ENCODE data around the gene LARP6. TPM values are rescaled to one million over a fixed set of nuclear protein-coding genes. Genes with fewer than 3 reads are reported as not detected.

LARP6 gene
- total and polyA plus RNA-seq, 11 donors, result 18.9 to 73.1 (median 43.6) TPM

DNA sequence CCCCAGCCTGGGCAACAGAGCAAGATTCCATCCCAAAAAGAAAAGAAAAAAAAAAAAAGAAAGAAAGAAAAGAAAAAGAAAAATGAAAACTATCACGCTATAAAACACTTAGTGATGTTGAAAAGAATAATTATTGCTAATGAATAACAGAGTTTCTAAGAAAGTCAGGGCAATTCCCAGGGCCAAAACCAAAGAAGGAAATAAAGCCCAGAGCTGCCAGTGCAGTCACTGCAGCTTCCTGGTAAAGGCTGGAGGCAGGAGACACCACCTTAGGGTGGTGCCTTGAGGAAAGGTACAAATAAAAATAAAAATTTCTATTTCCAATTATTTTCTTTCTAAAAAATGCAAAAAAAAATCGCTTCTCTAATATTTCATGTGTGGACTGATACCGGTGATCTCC is 70.9 kb downstream of the LARP6 start:
- no peak for DNase-seq
- no peaks in the 10 kb centered on the region for H3K36me3 ChIP-seq
- TF ChIP-seq, protein P1, sequence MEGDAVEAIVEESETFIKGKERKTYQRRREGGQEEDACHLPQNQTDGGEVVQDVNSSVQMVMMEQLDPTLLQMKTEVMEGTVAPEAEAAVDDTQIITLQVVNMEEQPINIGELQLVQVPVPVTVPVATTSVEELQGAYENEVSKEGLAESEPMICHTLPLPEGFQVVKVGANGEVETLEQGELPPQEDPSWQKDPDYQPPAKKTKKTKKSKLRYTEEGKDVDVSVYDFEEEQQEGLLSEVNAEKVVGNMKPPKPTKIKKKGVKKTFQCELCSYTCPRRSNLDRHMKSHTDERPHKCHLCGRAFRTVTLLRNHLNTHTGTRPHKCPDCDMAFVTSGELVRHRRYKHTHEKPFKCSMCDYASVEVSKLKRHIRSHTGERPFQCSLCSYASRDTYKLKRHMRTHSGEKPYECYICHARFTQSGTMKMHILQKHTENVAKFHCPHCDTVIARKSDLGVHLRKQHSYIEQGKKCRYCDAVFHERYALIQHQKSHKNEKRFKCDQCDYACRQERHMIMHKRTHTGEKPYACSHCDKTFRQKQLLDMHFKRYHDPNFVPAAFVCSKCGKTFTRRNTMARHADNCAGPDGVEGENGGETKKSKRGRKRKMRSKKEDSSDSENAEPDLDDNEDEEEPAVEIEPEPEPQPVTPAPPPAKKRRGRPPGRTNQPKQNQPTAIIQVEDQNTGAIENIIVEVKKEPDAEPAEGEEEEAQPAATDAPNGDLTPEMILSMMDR (IDR thresholded peaks at IDR 0.05), result no peak
- no peak for TF ChIP-seq POLR2A (IDR thresholded peaks at IDR 0.05)
- intact Hi-C loops (cut with DNase I), result no loop called here
- no peaks in the 10 kb centered on the region for H3K27me3 ChIP-seq
- H3K9me3 ChIP-seq, result no peaks in the 10 kb centered on the region
- H3K4me3 ChIP-seq, result no peak overlapping the region
- ATAC-seq, result no peak
- no peak overlapping the region for H3K27ac ChIP-seq
- 86 to 92% (median 89%) methylated on average over 3 of the region's 3 CpGs for WGBS, 4 donors
- peaks cover 0 to 10% (median 0%) of the 10 kb centered on the region in 12 donors for H3K4me1 ChIP-seq

GRCh38 chr15:70781236-70781635 is 72.7 kb downstream of the LARP6 start:
- ATAC-seq (no peak), DNase-seq (no peak)
- Histone ChIP-seq H3K27me3 (no peaks in the 10 kb centered on the region), H3K36me3 (no peaks in the 10 kb centered on the region), H3K4me1 (peaks cover 0 to 19% (median 0%) of the 10 kb centered on the region in 12 donors), H3K4me3 (no peak overlapping the region), H3K9me3 (no peaks in the 10 kb centered on the region), H3K27ac (no peak overlapping the region)
- intact Hi-C loops (cut with DNase I), result no loop called here
- WGBS, 4 donors, result 93 to 96% (median 93%) methylated on average over 5 of the region's 5 CpGs
- TF ChIP-seq, protein P1 (IDR thresholded peaks at IDR 0.05), result no peak
- TF ChIP-seq POLR2A (IDR thresholded peaks at IDR 0.05), result no peak

Other genes starting within 250 kb of the LARP6 start
- gene UACA, start 90.6 kb downstream of the LARP6 start, total RNA-seq, result 10 to 100 TPM; 23.9 to 57.1 (median 51.2) TPM
- 10 to 100 TPM; 10.7 to 41.4 TPM for gene UACA, start 90.6 kb downstream of the LARP6 start, polyA plus RNA-seq
- gene THAP10, start 38.3 kb upstream of the LARP6 start, total RNA-seq, result 1 to 10 TPM; 2.8 to 5.9 (median 5.1) TPM
- gene THAP10, start 38.3 kb upstream of the LARP6 start, polyA plus RNA-seq, result 1 to 10 TPM; 1.7 to 5.5 TPM
- gene LRRC49, start 38.7 kb upstream of the LARP6 start, total RNA-seq, result 100 to 1,000 TPM in 2 of 9 donors, 10 to 100 TPM in 7; 22.4 to 123 (median 60.3) TPM
- gene LRRC49, start 38.7 kb upstream of the LARP6 start, polyA plus RNA-seq, result 100 to 1,000 TPM in 1 of 2 donors, 10 to 100 TPM in 1; 13.3 to 115 TPM

Data from heart left ventricle (tissue), 16 donors.